ENCODE measurements around the gene GIGYF1. TPM values are rescaled to one million over a fixed set of nuclear protein-coding genes. Genes with fewer than 3 reads are reported as not detected.

The GIGYF1 gene
- total and polyA plus RNA-seq, 2 of the 8 experiments (the other 6 are each of a cell fraction or from before 2014, with no cell fraction given): 24.1 to 99.3 TPM

DNA sequence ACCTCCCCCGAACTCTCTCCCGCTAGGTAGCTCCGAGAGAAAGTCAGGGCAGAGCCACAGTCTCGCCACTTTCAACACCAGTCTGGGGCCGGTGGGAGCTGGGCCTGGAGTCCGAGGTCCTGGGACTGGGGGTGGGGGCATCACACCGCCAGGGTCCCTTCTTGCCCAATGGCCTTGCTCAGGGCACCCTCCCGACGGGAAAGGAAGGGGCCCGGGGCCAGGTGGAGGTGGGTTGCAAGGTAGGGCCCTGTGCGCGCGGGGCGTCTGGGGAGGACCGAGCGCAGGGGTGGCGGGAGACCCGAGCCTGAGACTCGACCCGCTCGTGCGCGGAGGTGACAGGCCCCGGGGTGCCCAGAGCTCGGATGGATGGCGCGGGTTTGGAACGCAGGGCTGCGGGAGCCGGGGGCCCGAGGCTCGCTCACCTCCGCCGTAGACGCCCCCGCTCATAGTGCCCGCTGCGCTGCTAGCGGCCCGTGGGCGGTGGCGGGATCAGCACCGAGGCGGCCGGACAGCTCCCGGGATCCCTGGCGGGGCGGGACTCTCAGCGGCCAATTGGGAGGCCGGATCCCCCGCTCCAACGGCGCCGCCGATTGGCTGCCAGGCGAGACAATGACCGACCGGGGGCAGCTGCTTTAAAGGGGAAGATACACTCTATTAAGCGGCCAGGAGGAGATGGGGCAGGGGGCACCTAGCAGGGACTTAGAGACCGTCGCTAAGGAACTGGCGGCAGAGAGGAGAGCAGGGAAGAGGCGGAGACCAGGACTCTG lies 38.0 kb downstream of the GIGYF1 start, which contains the start of gene ACTL6B (continued):
- peak in 1 of 2 experiments; percentile 30; a peak in 1 of 4 replicates for TF ChIP-seq HDAC2 (IDR thresholded peaks at IDR 0.05; ENCODE audit: borderline replicate concordance in 1 of 2, low read depth in 2 of 2, low read length in 2 of 2)
- TF ChIP-seq, protein P1, sequence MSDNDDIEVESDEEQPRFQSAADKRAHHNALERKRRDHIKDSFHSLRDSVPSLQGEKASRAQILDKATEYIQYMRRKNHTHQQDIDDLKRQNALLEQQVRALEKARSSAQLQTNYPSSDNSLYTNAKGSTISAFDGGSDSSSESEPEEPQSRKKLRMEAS (IDR thresholded peaks at IDR 0.05): peak; percentile 37; the same call in 1 of the 2 replicates
- TF ChIP-seq HDAC6 (IDR thresholded peaks at IDR 0.05; ENCODE audit: low read depth, low read length): no peak

All from H1 (cell line).